H54 (cell line): ENCODE results near the gene IL18RAP.

Source experiments
- DNase-seq: peaks from one replicate; pipeline ENCODE4 v3.0.0; 2011; ENCODE audit warnings: low spot score, mixed read lengths; ENCODE audit not compliant: insufficient read length
- FAIRE-seq: peaks from 3 replicates; lab custom pipeline; 2011; peaks lifted over from hg19 to GRCh38; lab: Jason Lieb, UNC
- POLR2A ChIP-seq: IDR thresholded peaks from 2 replicates; pipeline ENCODE4 v1.6.1; 2011; ENCODE audit warnings: low read depth, mild to moderate bottlenecking, low read length

IL18RAP gene, protein sequence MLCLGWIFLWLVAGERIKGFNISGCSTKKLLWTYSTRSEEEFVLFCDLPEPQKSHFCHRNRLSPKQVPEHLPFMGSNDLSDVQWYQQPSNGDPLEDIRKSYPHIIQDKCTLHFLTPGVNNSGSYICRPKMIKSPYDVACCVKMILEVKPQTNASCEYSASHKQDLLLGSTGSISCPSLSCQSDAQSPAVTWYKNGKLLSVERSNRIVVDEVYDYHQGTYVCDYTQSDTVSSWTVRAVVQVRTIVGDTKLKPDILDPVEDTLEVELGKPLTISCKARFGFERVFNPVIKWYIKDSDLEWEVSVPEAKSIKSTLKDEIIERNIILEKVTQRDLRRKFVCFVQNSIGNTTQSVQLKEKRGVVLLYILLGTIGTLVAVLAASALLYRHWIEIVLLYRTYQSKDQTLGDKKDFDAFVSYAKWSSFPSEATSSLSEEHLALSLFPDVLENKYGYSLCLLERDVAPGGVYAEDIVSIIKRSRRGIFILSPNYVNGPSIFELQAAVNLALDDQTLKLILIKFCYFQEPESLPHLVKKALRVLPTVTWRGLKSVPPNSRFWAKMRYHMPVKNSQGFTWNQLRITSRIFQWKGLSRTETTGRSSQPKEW

DNA sequence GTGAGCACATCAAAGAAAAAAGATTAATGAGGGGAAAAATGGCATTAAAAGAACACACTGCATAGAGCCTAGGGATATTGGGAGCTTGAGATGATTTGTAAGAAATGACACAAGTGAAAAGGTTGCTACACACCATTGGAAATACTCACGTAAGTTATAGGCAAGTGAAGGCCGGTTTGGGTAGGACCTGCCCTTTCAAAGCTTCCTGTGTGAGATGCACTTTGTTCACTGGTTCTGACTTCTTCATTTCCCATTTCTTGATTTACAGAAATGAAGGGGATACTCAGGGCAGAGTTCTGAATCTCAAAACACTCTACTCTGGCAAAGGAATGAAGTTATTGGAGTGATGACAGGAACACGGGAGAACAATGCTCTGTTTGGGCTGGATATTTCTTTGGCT, at the start of gene IL18RAP:
TSS of gene IL18RAP (plus strand) at position 251 of the 400 bp plus-strand sequence. CDS start at position 369, 118 bp downstream.
- DNase-seq: no peak
- TF ChIP-seq POLR2A: no peak
- FAIRE-seq: no peak

DNA sequence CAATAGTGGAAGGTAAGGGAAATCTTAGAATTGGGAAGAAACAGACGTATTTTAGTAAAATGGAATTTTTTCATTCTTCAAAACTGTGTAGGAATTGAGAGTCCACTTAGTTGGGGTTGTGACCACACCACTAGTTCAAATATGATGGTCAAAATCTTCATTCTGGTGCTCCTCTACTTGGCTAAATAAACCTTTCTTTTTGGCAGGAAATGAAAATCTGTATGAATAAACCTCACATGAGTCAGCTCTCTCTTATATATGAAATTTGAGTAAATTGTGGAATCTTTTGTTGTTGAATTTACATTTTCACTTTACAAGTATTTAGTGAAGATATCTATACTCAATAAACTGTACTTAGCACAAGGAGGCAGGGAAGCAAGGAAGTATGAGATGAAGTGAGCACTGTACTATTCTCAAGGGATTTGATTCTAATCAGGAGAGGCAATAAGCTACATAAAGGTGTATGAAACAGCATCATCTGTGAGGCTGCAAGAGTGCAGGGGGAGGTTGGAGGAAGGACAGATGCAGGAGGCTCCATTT, 46.8 kb upstream of the IL18RAP start:
- FAIRE-seq: no peak
- DNase-seq: no peak
- no peak for TF ChIP-seq POLR2A

DNA sequence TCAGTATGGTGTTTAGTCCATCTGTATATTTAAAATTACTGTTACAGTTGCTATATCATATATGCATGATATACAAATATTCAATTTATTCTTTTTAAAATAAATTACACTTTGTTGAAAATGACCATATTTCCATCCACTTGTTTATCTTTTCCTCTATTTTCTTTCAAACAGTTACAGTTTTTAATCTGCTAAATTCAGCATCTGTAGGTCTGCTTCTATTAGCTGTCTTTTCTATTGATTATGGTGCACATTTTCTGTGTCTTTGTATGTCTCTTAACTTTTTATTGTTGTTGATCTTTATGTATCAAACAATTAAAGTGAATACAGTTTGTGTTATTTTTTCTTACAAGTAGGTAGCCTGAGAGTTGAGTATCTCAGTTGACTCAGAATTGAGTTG, 39.2 kb upstream of the IL18RAP start:
- TF ChIP-seq POLR2A: no peak
- no peak for FAIRE-seq
- no peak for DNase-seq

DNA sequence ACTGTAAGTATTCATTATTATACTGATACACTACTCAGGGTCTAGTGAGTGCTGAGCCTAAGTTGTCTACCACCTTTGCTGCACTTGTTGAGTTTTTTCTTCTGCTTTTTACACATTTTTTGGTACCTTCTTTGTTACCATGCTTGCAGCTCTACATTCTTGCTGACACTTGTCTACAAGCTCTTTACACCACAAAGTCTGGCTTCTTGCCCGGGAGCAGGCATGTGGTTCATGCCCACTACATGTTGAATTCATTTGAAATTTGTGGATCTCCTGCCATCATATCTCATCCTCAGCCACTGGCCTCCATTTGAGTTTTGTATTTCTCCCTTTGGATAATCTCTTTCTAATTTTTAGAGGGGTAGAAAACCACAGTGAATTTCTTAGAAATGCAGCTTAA, 37.4 kb upstream of the IL18RAP start:
- no peak for DNase-seq
- TF ChIP-seq POLR2A: no peak
- no peak for FAIRE-seq

DNA sequence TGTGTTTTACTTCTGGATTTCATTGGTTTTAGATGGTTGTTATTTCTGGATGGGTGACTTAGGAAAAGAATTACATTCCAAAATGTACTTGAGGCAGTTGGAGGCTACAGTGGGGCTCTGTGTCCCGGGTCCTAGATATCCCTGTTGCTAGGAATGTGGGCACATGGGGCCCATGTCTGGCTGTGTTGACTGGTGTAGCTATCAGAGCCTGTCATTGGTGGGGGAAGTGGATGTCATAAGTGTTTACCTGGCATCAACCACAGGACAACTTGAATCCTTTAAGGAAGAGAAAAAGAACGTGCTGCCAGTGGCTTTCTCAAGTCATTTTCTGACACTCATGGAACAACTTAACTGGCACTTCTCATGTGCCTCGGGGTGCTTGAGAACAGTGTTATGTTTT, 37.0 kb upstream of the IL18RAP start:
- FAIRE-seq: no peak
- no peak for DNase-seq
- no peak for TF ChIP-seq POLR2A

DNA sequence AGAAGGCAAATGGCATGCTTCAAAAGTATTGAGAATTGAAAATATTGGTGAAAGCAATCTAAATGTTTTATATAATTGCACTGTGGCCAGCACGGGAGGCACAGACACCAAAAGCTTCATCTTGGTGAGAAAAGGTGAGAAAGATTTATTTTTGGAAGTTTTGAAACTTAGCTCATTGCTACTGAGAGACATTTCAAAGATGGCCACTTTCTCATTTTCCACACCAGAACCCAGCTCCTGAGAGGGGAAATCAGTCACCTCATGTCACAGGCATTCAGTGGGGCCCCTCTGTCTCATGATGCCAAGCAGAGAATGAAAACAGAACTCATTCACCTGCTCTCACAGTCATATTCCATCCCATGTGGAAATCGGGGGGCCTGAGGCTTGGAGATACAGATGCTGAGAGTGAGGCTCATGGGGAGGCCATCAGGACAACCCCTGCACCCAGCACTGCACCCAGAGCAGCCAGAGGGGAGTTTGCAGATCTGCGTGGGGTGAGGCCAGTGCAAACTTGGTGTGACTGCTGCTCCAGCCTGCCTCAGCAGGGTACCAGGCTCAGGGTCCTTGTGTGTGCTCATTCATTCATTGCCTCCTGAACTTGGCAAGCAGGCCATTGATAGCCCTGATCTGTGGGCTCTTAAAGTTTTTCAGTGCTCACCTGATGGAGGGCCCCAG, 36.0 kb upstream of the IL18RAP start:
- no peak for FAIRE-seq

DNA sequence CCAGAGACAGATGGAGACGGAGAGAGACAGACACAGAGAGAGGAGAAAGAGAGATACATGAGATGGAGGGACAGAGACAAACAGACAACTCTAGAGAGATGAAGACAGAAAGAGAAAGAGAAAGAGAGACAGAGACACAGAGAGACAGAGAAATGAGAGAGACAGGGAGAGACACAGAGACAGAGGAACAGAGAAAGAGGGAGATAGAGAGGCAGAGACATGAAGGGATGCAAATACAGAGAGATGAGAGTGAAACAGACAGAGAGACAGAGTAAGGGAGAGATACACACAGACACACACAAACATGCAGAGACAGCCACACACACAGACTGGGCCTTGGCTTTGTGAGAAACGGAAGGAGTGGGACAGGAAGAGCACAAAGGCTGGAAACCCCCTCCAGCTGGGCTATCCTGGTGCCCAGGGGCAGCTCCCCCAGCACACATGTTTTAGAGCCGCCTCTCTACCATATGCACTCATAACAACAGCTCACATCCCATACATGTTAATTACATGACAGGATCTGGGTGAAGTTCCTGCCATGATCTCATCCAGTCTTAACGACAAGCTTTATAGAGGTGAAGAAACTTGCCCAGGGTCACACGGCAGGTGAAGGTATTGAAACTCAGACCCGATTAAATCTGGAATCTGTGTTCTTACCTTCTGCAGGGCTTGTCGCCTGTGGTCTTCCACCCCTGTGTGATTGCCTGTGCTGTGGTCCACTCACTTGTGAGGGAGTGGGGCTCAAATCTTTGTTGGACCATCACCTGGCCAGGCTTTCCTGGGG, 35.0 kb upstream of the IL18RAP start:
- no peak for DNase-seq
- no peak for TF ChIP-seq POLR2A
- FAIRE-seq: no peak

More for the DNA sequence above, 36.0 kb upstream of the IL18RAP start:
- no peak for TF ChIP-seq POLR2A
- no peak for DNase-seq

DNA sequence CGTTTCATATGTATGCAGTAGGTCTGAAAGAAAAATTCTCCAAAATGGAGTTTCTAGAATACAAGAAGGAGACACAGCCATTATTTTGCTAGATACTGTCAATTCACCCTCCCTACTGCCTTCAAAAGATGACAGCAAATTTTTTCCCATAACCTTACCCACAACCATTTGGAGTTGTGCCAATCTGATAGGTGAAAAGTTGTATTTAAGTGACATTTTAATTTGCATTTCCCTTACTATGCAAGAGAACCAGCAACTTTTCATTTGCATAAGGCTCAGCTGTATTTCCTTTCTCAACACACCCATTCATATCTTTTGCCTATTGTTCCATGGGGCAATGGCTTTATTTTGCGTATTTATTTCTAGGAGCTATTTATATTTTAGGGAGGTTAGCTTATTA, 31.4 kb upstream of the IL18RAP start:
- DNase-seq: no peak
- no peak for FAIRE-seq
- TF ChIP-seq POLR2A: no peak

DNA sequence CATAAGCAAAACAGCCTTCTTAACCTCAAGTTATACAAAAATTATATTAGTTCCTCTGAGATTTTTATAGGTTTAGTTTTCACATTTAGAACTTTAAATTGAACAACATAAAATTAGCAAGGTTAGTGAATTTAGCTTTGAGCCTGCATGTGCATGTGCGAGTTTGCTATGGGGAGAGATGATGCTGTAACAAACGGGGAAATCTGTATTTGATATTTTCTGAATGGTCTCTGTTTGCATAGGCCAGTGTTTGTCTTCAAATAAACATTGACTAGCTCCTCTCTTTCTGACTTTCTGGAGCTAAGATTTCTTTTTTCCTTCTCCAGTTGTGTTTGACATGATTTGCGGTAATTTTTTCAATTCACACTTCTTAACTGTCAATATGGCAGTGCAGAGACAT, 30.9 kb upstream of the IL18RAP start:
- FAIRE-seq: no peak
- TF ChIP-seq POLR2A: no peak
- DNase-seq: no peak

DNA sequence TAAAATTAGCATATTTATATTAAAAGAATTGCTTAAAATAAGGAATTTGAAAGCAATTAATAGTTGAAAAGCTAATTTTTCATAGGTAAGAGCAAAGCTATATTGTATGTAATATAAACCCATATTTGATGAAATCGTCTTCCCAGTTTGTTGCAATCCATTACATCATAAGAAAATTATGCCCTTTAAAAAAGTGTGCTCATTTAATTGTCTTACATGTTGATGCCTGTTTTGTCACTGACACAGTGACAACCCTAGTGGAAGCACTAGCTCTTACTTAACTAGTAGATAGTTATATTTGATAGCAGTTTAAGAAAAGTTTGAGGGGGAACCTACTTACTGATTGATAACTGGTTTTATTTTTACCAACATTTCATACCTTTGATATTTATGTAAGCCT, 30.0 kb upstream of the IL18RAP start:
- no peak for TF ChIP-seq POLR2A
- DNase-seq (no peak), FAIRE-seq (no peak)

DNA sequence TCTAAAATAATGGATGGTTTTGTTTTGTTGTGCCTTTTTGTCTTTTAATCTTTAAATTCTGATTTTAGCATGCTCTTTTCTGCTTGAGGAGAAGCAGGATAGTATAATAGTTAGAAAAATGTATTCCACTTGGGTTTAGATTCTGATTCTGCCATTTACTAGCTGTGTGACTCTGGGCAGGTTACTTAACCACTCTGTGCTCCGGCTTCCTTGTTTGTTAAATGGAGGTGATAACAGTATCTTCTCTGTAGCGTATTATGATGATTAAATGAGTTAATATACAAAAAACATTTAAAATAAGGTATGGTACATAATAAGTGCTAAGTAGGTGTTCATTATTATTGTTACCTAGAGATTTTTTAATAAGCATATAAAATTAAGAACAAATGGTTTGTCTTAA, 26.9 kb upstream of the IL18RAP start:
- FAIRE-seq (no peak), DNase-seq (no peak)
- no peak for TF ChIP-seq POLR2A

DNA sequence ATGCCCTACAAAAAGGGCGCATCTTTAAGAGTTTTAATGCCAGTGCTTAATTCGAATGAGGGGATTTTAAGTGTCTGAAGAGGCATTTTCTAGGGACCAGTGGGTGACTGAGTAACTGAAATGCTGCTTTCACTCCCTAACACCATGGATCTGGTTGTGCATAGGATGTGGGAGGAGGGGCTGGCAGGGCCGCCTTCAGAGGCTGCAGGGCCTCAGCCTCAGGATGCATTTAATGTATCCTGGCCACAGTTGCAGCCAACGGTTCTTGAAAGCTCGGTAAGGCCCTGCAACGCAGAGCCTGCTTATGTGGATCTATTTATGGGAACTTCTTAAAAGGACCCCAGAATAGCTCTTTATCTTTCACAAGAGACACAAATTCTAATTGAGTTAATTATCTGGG, 25.8 kb upstream of the IL18RAP start:
- TF ChIP-seq POLR2A: no peak
- FAIRE-seq: no peak

DNA sequence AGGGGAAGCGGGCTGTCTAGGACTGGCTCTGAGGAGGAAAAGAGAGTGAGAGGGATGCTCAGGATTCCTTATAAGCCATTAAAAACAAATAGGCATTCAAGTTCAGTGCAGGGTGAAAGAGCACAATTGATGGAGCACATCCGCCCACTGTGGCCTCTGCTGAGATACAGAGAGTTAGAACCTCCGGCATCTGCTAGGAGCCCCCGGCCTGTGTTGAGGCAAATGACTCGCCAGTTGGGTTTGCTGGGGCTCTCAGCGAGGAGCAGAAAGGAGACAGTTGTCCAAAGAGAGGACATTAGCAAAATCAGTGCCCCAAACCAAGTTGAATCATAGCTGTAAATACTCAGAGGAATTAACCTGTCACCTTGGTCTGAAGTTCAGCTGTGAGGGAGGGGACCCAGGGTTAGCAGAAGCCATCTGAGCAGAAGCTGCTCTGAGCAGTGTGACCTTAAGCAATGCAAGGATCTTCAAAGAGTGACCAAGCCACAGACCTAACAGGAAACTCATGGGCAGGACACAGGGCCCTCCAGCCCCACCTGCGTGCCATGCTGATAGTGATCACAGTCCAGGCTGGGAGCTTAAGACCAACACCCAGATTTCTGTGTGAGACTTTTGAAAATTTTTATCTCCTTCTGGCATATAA, 23.3 kb upstream of the IL18RAP start:
- no peak for FAIRE-seq
- no peak for DNase-seq
- TF ChIP-seq POLR2A: no peak

More for the DNA sequence above, 25.8 kb upstream of the IL18RAP start:
- DNase-seq: no peak

DNA sequence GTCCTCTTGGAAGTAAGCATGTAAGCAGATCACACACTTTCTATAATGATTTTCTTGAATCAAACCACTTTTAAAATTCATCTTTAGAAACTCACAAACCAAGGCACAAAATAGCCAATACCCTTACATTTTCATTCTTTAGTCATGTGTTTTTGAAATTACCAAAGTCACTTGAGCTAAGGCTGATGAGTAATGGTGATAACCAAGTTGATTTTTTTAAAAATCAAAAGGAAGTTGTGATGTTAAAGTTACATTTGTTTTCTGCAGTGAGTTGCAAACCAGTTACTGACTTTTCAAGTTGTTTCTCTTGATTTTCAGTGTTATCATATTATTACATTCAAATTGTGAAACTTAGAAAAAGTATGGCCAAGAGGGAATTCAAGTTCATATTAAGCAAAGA, 21.5 kb upstream of the IL18RAP start:
- DNase-seq (no peak), FAIRE-seq (no peak)
- TF ChIP-seq POLR2A: no peak
